Trophoblast cell (in vitro differentiated cells and primary cell): ENCODE measurements around the gene USP7.

Experiments used
- DNase-seq, 2 donors: peaks; one replicate each; pipeline ENCODE4 v3.0.0-alpha.2; 2016
- H2AFZ ChIP-seq: 2 replicates; pipeline ENCODE4 v1.6.1; 2013; ENCODE audit warnings: low read length, moderate library complexity, mild to moderate bottlenecking; ENCODE audit not compliant: insufficient read depth, poor library complexity
- H2AK5ac ChIP-seq: 2 replicates; pipeline ENCODE4 v1.6.1; 2013; ENCODE audit warnings: mild to moderate bottlenecking, low read length
- H2BK120ac ChIP-seq: 2 replicates; pipeline ENCODE4 v1.6.1; 2013; ENCODE audit warnings: low read length, mild to moderate bottlenecking, moderate library complexity; ENCODE audit not compliant: insufficient read depth, poor library complexity
- H2BK12ac ChIP-seq: 2 replicates; pipeline ENCODE4 v1.6.1; 2013; ENCODE audit warnings: mild to moderate bottlenecking, low read length, moderate library complexity
- H2BK5ac ChIP-seq: 2 replicates; pipeline ENCODE4 v1.6.1; 2013; ENCODE audit warnings: low read length, low read depth, moderate library complexity, mild to moderate bottlenecking; ENCODE audit not compliant: poor library complexity
- H3K14ac ChIP-seq: 2 replicates; pipeline ENCODE4 v1.6.1; 2013; ENCODE audit warnings: mild to moderate bottlenecking, low read length
- H3K18ac ChIP-seq: 2 replicates; pipeline ENCODE4 v1.6.1; 2013; ENCODE audit warnings: mild to moderate bottlenecking, low read length
- H3K23ac ChIP-seq: 2 replicates; pipeline ENCODE4 v1.6.1; 2013; ENCODE audit warnings: low read length
- H3K27ac ChIP-seq: 2 replicates; pipeline ENCODE4 v1.5.1; 2013; ENCODE audit warnings: low read depth, mild to moderate bottlenecking, inconsistent platforms, low read length, moderate library complexity
- H3K27me3 ChIP-seq: 2 replicates; pipeline ENCODE4 v1.6.1; 2013; ENCODE audit warnings: inconsistent platforms, mild to moderate bottlenecking, low read length, moderate library complexity; ENCODE audit not compliant: insufficient read depth
- H3K36me3 ChIP-seq, 2 experiments: 1 replicate in 1 of 2; 2 replicates in 1 of 2; pipeline ENCODE4 v1.6.1; 2013; ENCODE audit warnings: low read length in 2 of 2, mild to moderate bottlenecking in 2 of 2, moderate library complexity in 1 of 2; ENCODE audit not compliant: insufficient read depth in 2 of 2, control insufficient read depth in 1 of 2
- H3K4ac ChIP-seq: 2 replicates; pipeline ENCODE4 v1.6.1; 2013; ENCODE audit warnings: low read depth, mild to moderate bottlenecking, low read length, moderate library complexity
- H3K4me1 ChIP-seq, 2 experiments: 1 replicate in 1 of 2; 2 replicates in 1 of 2; pipeline ENCODE4 v1.6.1; 2013; ENCODE audit warnings: low read length in 2 of 2, mild to moderate bottlenecking in 2 of 2, moderate library complexity in 1 of 2; ENCODE audit not compliant: insufficient read depth in 2 of 2, control insufficient read depth in 1 of 2
- H3K4me2 ChIP-seq: 2 replicates; pipeline ENCODE4 v1.6.1; 2013; ENCODE audit warnings: inconsistent platforms, mild to moderate bottlenecking, low read length, moderate library complexity
- H3K4me3 ChIP-seq: 2 replicates; pipeline ENCODE4 v1.5.1; 2013; ENCODE audit warnings: mild to moderate bottlenecking, low read depth, low read length, inconsistent platforms
- H3K79me1 ChIP-seq: one replicate; pipeline ENCODE4 v1.6.1; 2013; ENCODE audit warnings: low read length
- H3K79me2 ChIP-seq: 2 replicates; pipeline ENCODE4 v1.6.1; 2013; ENCODE audit warnings: low read length, mild to moderate bottlenecking; ENCODE audit not compliant: control insufficient read depth, insufficient read depth, poor library complexity
- H3K9ac ChIP-seq: 2 replicates; pipeline ENCODE4 v1.6.1; 2013; ENCODE audit warnings: mild to moderate bottlenecking, low read length
- H3K9me3 ChIP-seq: 2 replicates; pipeline ENCODE4 v1.6.1; 2013; ENCODE audit warnings: low read depth, mild to moderate bottlenecking, control low read depth, inconsistent platforms, low read length; ENCODE audit not compliant: insufficient read depth
- H4K12ac ChIP-seq: 2 replicates; pipeline ENCODE4 v1.6.1; 2013; ENCODE audit warnings: low read depth, mild to moderate bottlenecking, low read length, moderate library complexity
- H4K8ac ChIP-seq: 2 replicates; pipeline ENCODE4 v1.6.1; 2013; ENCODE audit warnings: low read depth, mild to moderate bottlenecking, low read length, moderate library complexity
- H4K91ac ChIP-seq: one replicate; pipeline ENCODE4 v1.6.1; 2013; ENCODE audit warnings: low read depth, mild to moderate bottlenecking, low read length, moderate library complexity
- WGBS: extraction: QIAGEN DNeasy Blood & Tissue Kit; methylation state at CpG from one replicate; pipeline ENCODE4 v1.1.7; 2013; ENCODE audit warnings: missing lambda C conversion rate; ENCODE audit not compliant: insufficient read length, insufficient coverage; ENCODE audit errors: extremely low coverage; 5-methylcytosine and 5-hydroxymethylcytosine counted together

USP7 gene

DNA sequence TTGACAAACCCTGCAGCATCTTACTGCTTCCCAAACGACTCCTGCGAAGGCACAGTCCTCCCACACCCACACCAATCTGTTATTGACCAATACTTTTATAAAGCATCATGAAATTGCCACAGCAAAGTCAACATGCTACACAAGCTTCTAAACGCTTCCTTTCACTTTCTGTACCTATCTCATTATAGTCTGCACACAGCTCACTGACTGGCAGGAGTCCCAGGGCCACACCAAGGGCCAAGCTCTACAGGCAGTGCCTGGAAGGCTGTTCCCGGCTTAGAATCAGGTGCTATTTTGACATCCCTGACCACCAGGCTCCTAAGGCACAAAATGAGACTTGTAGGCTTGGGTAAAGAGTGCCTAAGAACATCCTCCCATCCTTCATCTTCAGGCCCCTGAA is 39.5 kb downstream of the USP7 start:
- no peaks in the 10 kb centered on the region for H3K27me3 ChIP-seq
- DNase-seq = no peak
- no CpG with 5 or more reads among the region's 4 CpGs for WGBS

DNA sequence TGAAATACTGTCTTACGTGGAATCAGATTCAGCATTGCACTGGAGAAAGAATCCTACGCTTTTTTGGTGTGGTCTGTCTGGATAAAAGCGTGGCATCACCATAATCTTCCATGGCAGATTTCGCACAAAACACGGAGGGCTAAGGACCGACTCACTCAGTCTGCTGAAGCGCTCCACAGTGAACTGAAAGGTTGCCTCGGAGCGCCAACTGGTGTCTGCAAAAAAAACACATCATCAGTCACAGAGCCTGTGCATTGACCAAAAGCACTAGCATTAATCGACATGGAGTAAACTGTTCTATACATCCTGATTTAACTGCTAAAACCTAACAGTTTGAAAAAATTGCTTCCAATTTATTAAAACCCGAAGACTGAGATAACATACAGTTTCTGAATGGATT is 40.5 kb downstream of the USP7 start:
- Histone ChIP-seq H2BK12ac (no peak overlapping the region), H3K79me2 (no peaks in the 10 kb centered on the region), H3K36me3 (peaks cover 29 to 38% of the 10 kb centered on the region in 2 experiments), H2AFZ (no peak overlapping the region), H3K4ac (no peak overlapping the region), H4K8ac (no peak overlapping the region), H3K23ac (no peak overlapping the region), H2AK5ac (no peak overlapping the region), H4K12ac (no peak overlapping the region), H3K9me3 (no peaks in the 10 kb centered on the region), H3K27ac (no peak overlapping the region), H4K91ac (no peak overlapping the region), H3K4me1 (no peaks in the 10 kb centered on the region), H3K79me1 (no peaks in the 10 kb centered on the region), H3K4me3 (no peak overlapping the region), H2BK120ac (no peak overlapping the region), H3K14ac (no peak overlapping the region), H3K18ac (no peak overlapping the region), H3K27me3 (no peaks in the 10 kb centered on the region), H3K9ac (no peak overlapping the region), H3K4me2 (no peak overlapping the region), H2BK5ac (no peak overlapping the region)
- no CpG with 5 or more reads among the region's 11 CpGs for WGBS
- DNase-seq = no peak

More for the DNA sequence above, 39.5 kb downstream of the USP7 start:
- Histone ChIP-seq H3K36me3 (peaks cover 22 to 36% of the 10 kb centered on the region in 2 experiments), H3K4me3 (no peak overlapping the region), H3K4me1 (peaks cover 3% of the 10 kb centered on the region in 2 experiments), H3K27ac (no peak overlapping the region), H3K9me3 (peaks cover 3% of the 10 kb centered on the region), H3K23ac (no peak overlapping the region), H4K8ac (no peak overlapping the region), H3K79me2 (peaks cover under 1% of the 10 kb centered on the region), H3K9ac (no peak overlapping the region), H2BK120ac (no peak overlapping the region), H2BK5ac (no peak overlapping the region), H2AFZ (no peak overlapping the region), H2BK12ac (no peak overlapping the region), H2AK5ac (no peak overlapping the region), H3K18ac (no peak overlapping the region), H3K4me2 (no peak overlapping the region), H4K91ac (no peak overlapping the region), H3K79me1 (no peaks in the 10 kb centered on the region), H4K12ac (no peak overlapping the region), H3K14ac (no peak overlapping the region), H3K4ac (peak overlapping the region; percentile 31)

DNA sequence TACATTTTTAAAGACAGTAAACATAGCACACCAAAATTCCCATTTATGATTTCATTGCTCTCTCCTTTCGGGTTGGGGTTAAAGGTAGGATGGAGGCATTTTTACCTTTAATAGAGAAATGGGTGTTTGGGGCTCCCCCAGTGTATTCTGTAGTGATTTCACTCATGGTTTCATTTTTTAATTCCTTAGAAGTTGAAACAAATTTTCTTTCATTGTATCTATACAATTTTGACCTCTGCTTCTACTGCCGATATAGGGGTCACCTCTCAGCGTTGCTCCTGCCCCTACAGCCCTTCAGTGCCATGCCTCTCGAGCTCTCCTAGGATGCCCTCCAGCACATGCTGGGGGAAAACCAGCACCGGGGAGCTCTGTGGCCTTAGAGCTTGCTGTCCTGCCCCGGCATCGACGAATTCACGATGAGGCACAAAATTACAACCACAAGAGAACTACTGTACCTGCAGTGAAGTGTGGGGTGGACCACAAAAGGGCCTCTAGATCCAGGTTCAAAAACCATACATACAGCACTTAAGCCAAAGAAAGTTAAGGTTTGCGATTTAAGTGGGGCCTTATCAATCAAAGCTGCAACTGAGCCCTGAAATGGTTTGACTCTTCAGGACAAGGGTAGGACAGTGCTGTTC is 42.2 kb downstream of the USP7 start:
- Histone ChIP-seq H4K8ac (no peak overlapping the region), H3K36me3 (peaks cover 36 to 45% of the 10 kb centered on the region in 2 experiments), H2BK12ac (no peak overlapping the region), H2BK5ac (no peak overlapping the region), H3K4me3 (no peak overlapping the region), H3K23ac (no peak overlapping the region), H3K4ac (no peak overlapping the region), H2AFZ (no peak overlapping the region), H3K27me3 (no peaks in the 10 kb centered on the region), H4K12ac (no peak overlapping the region), H3K14ac (no peak overlapping the region), H3K18ac (no peak overlapping the region), H4K91ac (no peak overlapping the region), H3K4me1 (no peaks in the 10 kb centered on the region), H3K4me2 (no peak overlapping the region), H3K27ac (no peak overlapping the region), H3K79me1 (no peaks in the 10 kb centered on the region), H2AK5ac (no peak overlapping the region), H3K9ac (no peak overlapping the region), H3K79me2 (no peaks in the 10 kb centered on the region), H3K9me3 (no peaks in the 10 kb centered on the region), H2BK120ac (no peak overlapping the region)
- DNase-seq = no peak
- no CpG with 5 or more reads among the region's 10 CpGs for WGBS

DNA sequence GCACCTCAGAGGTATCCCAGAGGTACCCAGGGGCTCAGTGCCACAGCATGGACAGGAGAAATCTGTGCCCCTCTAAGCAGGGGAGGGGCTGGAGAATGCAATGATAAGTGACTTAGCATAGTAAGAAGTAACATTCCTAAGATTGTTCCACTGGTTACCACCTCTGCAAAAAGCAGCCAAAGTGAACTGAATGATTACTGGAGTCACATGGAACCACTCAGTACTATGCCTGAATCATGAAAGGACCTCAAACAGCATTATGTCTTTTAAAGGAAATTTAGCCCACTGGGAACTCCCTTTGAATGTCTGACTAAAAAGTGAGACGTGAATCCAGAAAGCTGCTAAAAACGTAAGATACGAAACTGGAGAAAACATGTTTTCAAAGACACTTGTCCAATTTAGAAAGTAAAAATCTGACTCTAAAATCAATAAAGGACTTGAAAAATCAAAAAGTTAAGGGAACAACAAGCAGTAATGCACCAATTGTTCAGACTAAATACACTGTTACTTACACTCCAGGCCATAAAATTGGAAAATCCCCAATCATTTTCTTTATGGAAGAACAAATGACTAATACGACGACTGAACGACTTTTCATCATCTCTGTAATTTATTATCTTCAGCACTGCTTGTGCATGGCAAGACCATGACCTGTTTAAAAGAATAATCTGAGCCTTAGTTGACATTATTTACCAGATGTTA is 42.9 kb downstream of the USP7 start:
- no CpG with 5 or more reads among the region's 6 CpGs for WGBS
- Histone ChIP-seq H2AK5ac (no peak overlapping the region), H3K36me3 (peaks cover 38 to 47% of the 10 kb centered on the region in 2 experiments)

More for the DNA sequence above, 42.9 kb downstream of the USP7 start:
- Histone ChIP-seq H2AFZ (no peak overlapping the region), H3K9ac (no peak overlapping the region), H4K91ac (no peak overlapping the region), H3K9me3 (no peaks in the 10 kb centered on the region), H3K27ac (no peak overlapping the region), H3K4me1 (no peaks in the 10 kb centered on the region), H3K14ac (no peak overlapping the region), H3K4ac (no peak overlapping the region), H3K18ac (no peak overlapping the region), H3K79me2 (no peaks in the 10 kb centered on the region), H3K23ac (no peak overlapping the region), H3K4me3 (no peak overlapping the region), H2BK12ac (no peak overlapping the region), H3K4me2 (no peak overlapping the region), H4K8ac (no peak overlapping the region), H2BK5ac (no peak overlapping the region), H3K27me3 (no peaks in the 10 kb centered on the region), H3K79me1 (no peaks in the 10 kb centered on the region), H4K12ac (no peak overlapping the region), H2BK120ac (no peak overlapping the region)
- DNase-seq = no peak
